H1 (cell line): ENCODE results near the gene GNG13. TPM values are rescaled to one million over a fixed set of nuclear protein-coding genes. Genes with fewer than 3 reads are reported as not detected.

Experiments
- CTCF ChIA-PET: fragments of 300-600 bp; sonication (Branson Sonifier 250); formaldehyde crosslinking; loops from one replicate; lab custom pipeline; 2021; ENCODE audit not compliant: partially characterized antibody; lab: Charles Lee
- POLR2A ChIA-PET: fragments of 300-600 bp; sonication (Branson Sonifier 250); formaldehyde crosslinking; loops from one replicate; lab custom pipeline; 2021; ENCODE audit warnings: inconsistent platforms; ENCODE audit not compliant: partially characterized antibody; lab: Charles Lee
- DNase-seq, 2 experiments: peaks; one replicate each; pipeline versions ENCODE4 v3.0.0 to v3.0.0-alpha.2; 2010 to 2022; ENCODE audit warnings: low spot score in 2 of 2, low read depth in 1 of 2, mixed read lengths in 1 of 2
- FAIRE-seq: peaks from 2 replicates; lab custom pipeline; 2011; peaks lifted over from hg19 to GRCh38; lab: Jason Lieb, UNC
- H2AFZ ChIP-seq: 2 replicates; pipeline ENCODE4 v1.8.1; 2012; ENCODE audit warnings: low read length, inconsistent platforms
- H2AK5ac ChIP-seq: 2 replicates; pipeline ENCODE4 v1.6.1; 2013; ENCODE audit warnings: low read depth, low read length
- H2BK120ac ChIP-seq: replicated peaks from 2 replicates; pipeline ENCODE3; 2013; ENCODE audit warnings: low read depth, low read length, inconsistent platforms
- H2BK12ac ChIP-seq: 2 replicates; pipeline ENCODE4 v1.6.1; 2013; ENCODE audit warnings: low read depth, low read length
- H2BK15ac ChIP-seq: 2 replicates; pipeline ENCODE4 v1.6.1; 2013; ENCODE audit warnings: low read length
- H2BK20ac ChIP-seq: 2 replicates; pipeline ENCODE4 v1.6.1; 2013; ENCODE audit warnings: low read length
- H2BK5ac ChIP-seq: 2 replicates; pipeline ENCODE4 v1.6.1; 2013; ENCODE audit warnings: low read depth, low read length
- H3K14ac ChIP-seq: 2 replicates; pipeline ENCODE4 v1.6.1; 2013; ENCODE audit warnings: inconsistent platforms; ENCODE audit not compliant: insufficient read length
- H3K18ac ChIP-seq: 2 replicates; pipeline ENCODE4 v1.6.1; 2013; ENCODE audit warnings: low read length; ENCODE audit errors: extremely low read depth
- H3K23ac ChIP-seq: 2 replicates; pipeline ENCODE4 v1.6.1; 2013; ENCODE audit warnings: inconsistent platforms; ENCODE audit not compliant: insufficient read length
- H3K23me2 ChIP-seq: 2 replicates; pipeline ENCODE4 v1.6.1; 2013; ENCODE audit warnings: low read depth, low read length
- H3K27ac ChIP-seq: 2 replicates; pipeline ENCODE4 v1.6.1; 2011; ENCODE audit warnings: low read depth, low read length, inconsistent platforms
- H3K27me3 ChIP-seq, 4 experiments: replicated peaks in 1 of 4; 1 replicate in 1 of 4; 2 replicates in 3 of 4; pipeline versions ENCODE4 v1.6.1 to v1.8.1; 2011 to 2013; ENCODE audit warnings: low read length in 3 of 4, mild to moderate bottlenecking in 3 of 4, inconsistent platforms in 2 of 4, mixed read lengths in 2 of 4, moderate library complexity in 1 of 4; ENCODE audit not compliant: control insufficient read depth in 3 of 4, insufficient read depth in 3 of 4; ENCODE audit errors: extremely low read depth in 1 of 4
- H3K36me3 ChIP-seq, 4 experiments: 2 replicates each; pipeline versions ENCODE4 v1.6.1 to v1.8.1; 2011 to 2013; ENCODE audit warnings: mild to moderate bottlenecking in 4 of 4, low read length in 3 of 4, moderate library complexity in 2 of 4, control low read depth in 1 of 4, inconsistent platforms in 1 of 4; ENCODE audit not compliant: insufficient read depth in 4 of 4, control insufficient read depth in 2 of 4
- H3K4ac ChIP-seq: replicated peaks from 2 replicates; pipeline ENCODE3; 2013; ENCODE audit warnings: low read length, low read depth, mixed read lengths, inconsistent platforms; ENCODE audit not compliant: insufficient read length
- H3K4me1 ChIP-seq, 4 experiments: replicated peaks in 1 of 4; 1 replicate in 1 of 4; 2 replicates in 3 of 4; pipeline versions ENCODE4 v1.6.1 to v1.8.1; 2011 to 2013; ENCODE audit warnings: low read length in 3 of 4, inconsistent platforms in 2 of 4, mixed read lengths in 1 of 4; ENCODE audit not compliant: insufficient read depth in 4 of 4, control insufficient read depth in 3 of 4
- H3K4me2 ChIP-seq, 2 experiments: 2 replicates each; pipeline versions ENCODE4 v1.6.1 to v1.8.1; 2011 to 2013; ENCODE audit warnings: low read depth in 2 of 2, low read length in 2 of 2, control low read depth in 1 of 2, inconsistent platforms in 1 of 2, mild to moderate bottlenecking in 1 of 2; ENCODE audit not compliant: insufficient read depth in 1 of 2
- H3K4me3 ChIP-seq, 4 experiments: fragments of 200-600, 300-600 bp in 1 of 4; sonication (generic), shearing (Covaris generic), sonication (Bioruptor Twin) in 1 of 4; 2 replicates each; pipeline versions ENCODE4 v1.5.1 to v1.8.1; 2011 to 2016; ENCODE audit warnings: low read length in 4 of 4, low read depth in 3 of 4, control low read depth in 2 of 4, inconsistent platforms in 2 of 4, mild to moderate bottlenecking in 2 of 4, mixed read lengths in 1 of 4, moderate library complexity in 1 of 4; ENCODE audit not compliant: insufficient read depth in 2 of 4; ENCODE audit errors: extremely low read depth in 1 of 4
- H3K56ac ChIP-seq: replicated peaks from 2 replicates; pipeline ENCODE3; 2013; ENCODE audit warnings: low read depth, mild to moderate bottlenecking, mixed read lengths, low read length, inconsistent platforms; ENCODE audit not compliant: insufficient read length
- H3K79me1 ChIP-seq: 2 replicates; pipeline ENCODE4 v1.6.1; 2013; ENCODE audit warnings: low read depth, low read length, control low read depth
- H3K79me2 ChIP-seq, 2 experiments: 2 replicates each; pipeline versions ENCODE4 v1.6.1 to v1.8.1; 2012 to 2013; ENCODE audit warnings: low read length in 2 of 2, mild to moderate bottlenecking in 2 of 2, inconsistent platforms in 1 of 2; ENCODE audit not compliant: insufficient read depth in 2 of 2, control insufficient read depth in 1 of 2
- H3K9ac ChIP-seq, 4 experiments: replicated peaks in 1 of 4; 1 replicate in 1 of 4; 2 replicates in 3 of 4; pipeline versions ENCODE4 v1.6.1 to v1.8.1; 2011 to 2013; ENCODE audit warnings: low read depth in 3 of 4, low read length in 3 of 4, control low read depth in 2 of 4, mild to moderate bottlenecking in 2 of 4, moderate library complexity in 2 of 4, inconsistent platforms in 1 of 4; ENCODE audit errors: extremely low read depth in 1 of 4
- H3K9me3 ChIP-seq, 2 experiments: 2 replicates each; pipeline versions ENCODE4 v1.6.1 to v1.8.1; 2012 to 2013; ENCODE audit warnings: mild to moderate bottlenecking in 2 of 2, moderate library complexity in 2 of 2, control low read depth in 1 of 2, inconsistent platforms in 1 of 2, low read depth in 1 of 2, low read length in 1 of 2, mixed read lengths in 1 of 2; ENCODE audit not compliant: insufficient read depth in 2 of 2
- H4K20me1 ChIP-seq, 2 experiments: replicated peaks in 1 of 2; 2 replicates each; pipeline versions ENCODE3 to v1.8.1; 2011 to 2013; ENCODE audit warnings: inconsistent platforms in 2 of 2, low read length in 2 of 2, mild to moderate bottlenecking in 1 of 2; ENCODE audit not compliant: insufficient read depth in 2 of 2, control insufficient read depth in 1 of 2
- H4K5ac ChIP-seq: 2 replicates; pipeline ENCODE4 v1.6.1; 2013; ENCODE audit warnings: low read length, low read depth, mixed read lengths, inconsistent platforms; ENCODE audit not compliant: insufficient read length
- H4K8ac ChIP-seq: 2 replicates; pipeline ENCODE4 v1.8.0; 2013; ENCODE audit warnings: mild to moderate bottlenecking, moderate library complexity, low read length, inconsistent platforms; ENCODE audit not compliant: insufficient read depth; ENCODE audit errors: extremely low read depth
- H4K91ac ChIP-seq: replicated peaks from 2 replicates; pipeline ENCODE3; 2013; ENCODE audit warnings: low read length, mixed read lengths, inconsistent platforms; ENCODE audit not compliant: insufficient read length
- ASH2L ChIP-seq: fragments of 200-600, 300-600 bp; sonication (generic); IDR thresholded peaks from one replicate; pipeline ENCODE4 v1.7.1; 2017; ENCODE audit warnings: low read length
- EZH2 ChIP-seq: fragments of 200-600 bp; sonication (generic); IDR thresholded peaks from 2 replicates; pipeline ENCODE4 v1.7.1; 2012; ENCODE audit warnings: low read depth, mild to moderate bottlenecking, moderate library complexity, low read length, inconsistent platforms; ENCODE audit not compliant: severe bottlenecking
- FOSL1 ChIP-seq: IDR thresholded peaks from 2 replicates; pipeline ENCODE4 v1.6.1; 2011; ENCODE audit warnings: mild to moderate bottlenecking, low read depth, low read length, moderate library complexity; ENCODE audit not compliant: insufficient read depth
- HDAC2 ChIP-seq, 2 experiments: fragments of 300-600 bp in 1 of 2; sonication (generic) in 1 of 2; IDR thresholded peaks; 2 replicates each; pipeline ENCODE4 v1.6.1; 2011 to 2012; ENCODE audit warnings: low read depth in 2 of 2, low read length in 2 of 2, mild to moderate bottlenecking in 2 of 2, moderate library complexity in 2 of 2, borderline replicate concordance in 1 of 2, inconsistent platforms in 1 of 2
- TCF12 ChIP-seq: IDR thresholded peaks from 2 replicates; pipeline ENCODE4 v1.6.1; 2011; ENCODE audit warnings: low read depth, mild to moderate bottlenecking, low read length
- WGBS, 2 experiments: shearing (Covaris generic) in 1 of 2; methylation state at CpG; one replicate each; pipeline versions ENCODE4 v1.1.6 to v1.1.7; 2013 to 2015; ENCODE audit warnings: low lambda C conversion rate in 2 of 2, mixed read lengths in 2 of 2, inconsistent platforms in 1 of 2, low coverage in 1 of 2, missing lambda C conversion rate in 1 of 2; ENCODE audit not compliant: insufficient replicate concordance in 2 of 2, insufficient coverage in 1 of 2, insufficient read length in 1 of 2; ENCODE audit errors: extremely low coverage in 1 of 2, missing lambda C conversion rate in 1 of 2; 5-methylcytosine and 5-hydroxymethylcytosine counted together
- polyA plus RNA-seq, 7 experiments: library from polyadenylated mRNA; depleted of rRNA in 3 of 7; stranded (reverse) in 5 of 7; unstranded in 2 of 7; fragments of >200 nt in 5 of 7; fragments of 200-250 nt in 2 of 7; gene quantifications; 1 replicate in 5 of 7; 2 replicates in 1 of 7; 4 replicates in 1 of 7; pipeline versions ENCODE4 v1.2.1 to v1.2.3, GENCODE V29; 2011 to 2013; ENCODE audit warnings: missing spikeins in 2 of 7, mixed read lengths in 2 of 7
- total RNA-seq: library from RNA; stranded (reverse); fragmentation: NEBNext Ultra II Directional; extraction: Animal tissue kit (Norgen Biotek cat#: 25700); gene quantifications from 2 replicates; pipeline ENCODE4 v1.2.1, GENCODE V29; 2021

The GNG13 gene
- total and polyA plus RNA-seq, 2 of the 8 experiments (the other 6 are each of a cell fraction or from before 2014, with no cell fraction given): not detected

DNA sequence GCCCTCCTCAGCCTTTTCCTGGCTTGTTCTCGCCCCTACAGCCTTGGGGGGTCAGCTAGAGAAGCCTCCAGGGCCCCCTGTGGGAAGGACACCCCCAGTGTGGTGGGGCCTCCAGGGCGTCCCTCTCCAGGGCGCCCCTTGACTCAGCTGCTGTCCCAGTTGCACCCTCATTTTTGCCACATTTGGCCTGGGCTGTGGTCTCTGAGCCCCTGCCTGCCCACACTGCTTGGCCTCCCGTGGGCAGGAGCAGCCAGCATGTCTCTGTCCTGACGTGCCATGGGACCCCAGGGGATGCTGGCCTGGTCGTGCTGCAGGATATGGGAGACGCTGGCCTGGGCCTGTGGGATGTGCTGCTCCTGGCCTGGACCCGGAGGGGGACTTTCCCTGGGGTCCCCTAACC is 7.1 kb downstream of the GNG13 start:
- ChIA-PET POLR2A (interaction anchor here (1.5 kb wide), 1 partner anchor 17 kb away, joined by 3 read pairs; no protein-coding TSS in a partner anchor), CTCF (interaction anchor here (1.0 to 1.6 kb wide), 3 partner anchors 9 to 499 kb away, joined by 3 read pairs; no protein-coding TSS in a partner anchor)
- no peak overlapping the region for H3K27ac ChIP-seq
- H3K4me2 ChIP-seq: no peak overlapping the region
- H4K20me1 ChIP-seq: peaks cover 5 to 24% of the 10 kb centered on the region in 2 experiments
- no peak overlapping the region for H4K91ac ChIP-seq
- peaks cover 0 to 5% (median 2%) of the 10 kb centered on the region in 4 experiments; a peak in 3 of 7 replicates for H3K4me1 ChIP-seq
- H3K56ac ChIP-seq: no peak overlapping the region
- H2AK5ac ChIP-seq: no peak overlapping the region
- H2BK15ac ChIP-seq: no peak overlapping the region
- H2BK5ac ChIP-seq: no peak overlapping the region
- H3K79me1 ChIP-seq: peaks cover 5% of the 10 kb centered on the region; the same call in 1 of the 2 replicates
- H3K27me3 ChIP-seq: no peaks in the 10 kb centered on the region
- H2BK120ac ChIP-seq: no peak overlapping the region
- H3K23ac ChIP-seq: no peak overlapping the region
- H2BK20ac ChIP-seq: no peak overlapping the region
- 84% methylated on average over 8 of the region's 8 CpGs; no CpG with 5 or more reads in 1 of the 2 experiments for WGBS, 2 experiments
- no peak overlapping the region for H3K9ac ChIP-seq
- H3K9me3 ChIP-seq: no peaks in the 10 kb centered on the region
- no peak overlapping the region for H3K4ac ChIP-seq
- no peak for DNase-seq
- H3K14ac ChIP-seq: no peak overlapping the region
- no peak overlapping the region for H4K8ac ChIP-seq
- no peak overlapping the region for H2AFZ ChIP-seq
- H4K5ac ChIP-seq: no peak overlapping the region
- no peak overlapping the region for H3K18ac ChIP-seq
- no peak overlapping the region for H3K4me3 ChIP-seq
- H3K79me2 ChIP-seq: peaks cover 0 to 7% of the 10 kb centered on the region in 2 experiments; a peak in 1 of 4 replicates
- H3K23me2 ChIP-seq: peaks cover 3% of the 10 kb centered on the region; the same call in 1 of the 2 replicates
- TF ChIP-seq TCF12: no peak
- no peak for TF ChIP-seq FOSL1
- TF ChIP-seq EZH2: no peak
- no peak for TF ChIP-seq ASH2L
- TF ChIP-seq HDAC2 (IDR thresholded peaks at IDR 0.05; ENCODE audit: borderline replicate concordance in 1 of 2, low read depth in 2 of 2, low read length in 2 of 2): no peak
- peaks cover 5 to 57% (median 12%) of the 10 kb centered on the region in 4 experiments; a peak in 6 of 8 replicates for H3K36me3 ChIP-seq
- FAIRE-seq: no peak
- H2BK12ac ChIP-seq: no peak overlapping the region
